Measurements from ENCODE around the gene CCDC88C.
A peak's percentile ranks its signal among the peaks of the same experiment; 100 is the strongest.

CCDC88C gene

GRCh38 chr14:91243074-91243471, 174.5 kb downstream of the CCDC88C start:
- peak overlapping the region; percentile 48 for H3K4me3 ChIP-seq (ENCODE audit: control insufficient read depth, low read depth, low read length)
- DNase-seq (ENCODE audit: low read depth): no peak
- TF ChIP-seq CTCF (IDR thresholded peaks at IDR 0.05; ENCODE audit: control insufficient read depth, insufficient read depth, low read depth, low read length, missing control alignments): no peak

- no peak for TF ChIP-seq CTCF (IDR thresholded peaks at IDR 0.05; ENCODE audit: control insufficient read depth, insufficient read depth, low read depth, low read length, missing control alignments)
- DNase-seq (ENCODE audit: low read depth): no peak
- H3K4me3 ChIP-seq (ENCODE audit: control insufficient read depth, low read depth, low read length): no peak overlapping the region
Observed at GRCh38 chr14:91242635-91243034, 175.0 kb downstream of the CCDC88C start.

GRCh38 chr14:91241863-91242262, 175.8 kb downstream of the CCDC88C start:
- no peak for TF ChIP-seq CTCF (IDR thresholded peaks at IDR 0.05; ENCODE audit: control insufficient read depth, insufficient read depth, low read depth, low read length, missing control alignments)

GRCh38 chr14:91238661-91239060, 179.0 kb downstream of the CCDC88C start:
- DNase-seq (ENCODE audit: low read depth): no peak
- TF ChIP-seq CTCF (IDR thresholded peaks at IDR 0.05; ENCODE audit: control insufficient read depth, insufficient read depth, low read depth, low read length, missing control alignments): no peak
- no peak overlapping the region for H3K4me3 ChIP-seq (ENCODE audit: control insufficient read depth, low read depth, low read length)

More at GRCh38 chr14:91241863-91242262, 175.8 kb downstream of the CCDC88C start:
- no peak for DNase-seq (ENCODE audit: low read depth)
- H3K4me3 ChIP-seq (ENCODE audit: control insufficient read depth, low read depth, low read length): no peak overlapping the region

- no peak overlapping the region for H3K4me3 ChIP-seq (ENCODE audit: control insufficient read depth, low read depth, low read length)
- no peak for TF ChIP-seq CTCF (IDR thresholded peaks at IDR 0.05; ENCODE audit: control insufficient read depth, insufficient read depth, low read depth, low read length, missing control alignments)
- no peak for DNase-seq (ENCODE audit: low read depth)
Observed at GRCh38 chr14:91238085-91238484, 179.5 kb downstream of the CCDC88C start.

GRCh38 chr14:91237219-91237618, 180.4 kb downstream of the CCDC88C start:
- peak; percentile 95 for DNase-seq (ENCODE audit: low read depth)
- no peak for TF ChIP-seq CTCF (IDR thresholded peaks at IDR 0.05; ENCODE audit: control insufficient read depth, insufficient read depth, low read depth, low read length, missing control alignments)
- H3K4me3 ChIP-seq (ENCODE audit: control insufficient read depth, low read depth, low read length): no peak overlapping the region

- no peak for TF ChIP-seq CTCF (IDR thresholded peaks at IDR 0.05; ENCODE audit: control insufficient read depth, insufficient read depth, low read depth, low read length, missing control alignments)
- DNase-seq (ENCODE audit: low read depth): no peak
- H3K4me3 ChIP-seq (ENCODE audit: control insufficient read depth, low read depth, low read length): no peak overlapping the region
Observed at GRCh38 chr14:91235841-91236240, 181.8 kb downstream of the CCDC88C start.

All from AG09309 (cell line).